GM12864 (cell line): ENCODE measurements around the gene NUP62.

Experiments
- DNase-seq: peaks from one replicate; pipeline ENCODE4 v3.0.0-alpha.2; 2011; ENCODE audit warnings: low read depth
- H3K4me3 ChIP-seq: 2 replicates; pipeline ENCODE4 v1.5.1; 2011; ENCODE audit warnings: mild to moderate bottlenecking, low read depth, low read length, control low read depth
- TF ChIP-seq, protein P1 (sequence below): IDR thresholded peaks from 2 replicates; pipeline ENCODE4 v1.5.1; 2011; ENCODE audit warnings: low read depth, mild to moderate bottlenecking, moderate library complexity, low read length, control low read depth, inconsistent platforms; ENCODE audit errors: missing control alignments

The NUP62 gene

DNA sequence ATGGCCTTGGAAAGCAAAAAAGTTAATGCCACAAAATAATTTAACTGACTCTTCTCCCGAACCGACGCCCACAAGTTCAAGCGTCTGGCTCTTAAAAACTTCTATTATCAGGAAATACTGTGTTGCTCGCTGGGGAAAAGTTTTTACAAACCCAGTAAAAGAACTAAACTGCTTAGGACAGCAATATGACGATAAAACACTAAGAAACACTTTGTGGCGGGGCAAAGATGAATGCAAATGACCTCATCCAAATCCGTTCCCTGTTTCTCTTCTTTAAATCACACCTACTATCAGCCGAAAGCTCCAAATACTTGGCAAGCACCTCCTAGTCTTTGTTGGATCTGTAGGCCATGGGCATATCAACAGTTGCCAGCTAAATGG lies 26.8 kb upstream of the NUP62 start:
- TF ChIP-seq, protein P1, sequence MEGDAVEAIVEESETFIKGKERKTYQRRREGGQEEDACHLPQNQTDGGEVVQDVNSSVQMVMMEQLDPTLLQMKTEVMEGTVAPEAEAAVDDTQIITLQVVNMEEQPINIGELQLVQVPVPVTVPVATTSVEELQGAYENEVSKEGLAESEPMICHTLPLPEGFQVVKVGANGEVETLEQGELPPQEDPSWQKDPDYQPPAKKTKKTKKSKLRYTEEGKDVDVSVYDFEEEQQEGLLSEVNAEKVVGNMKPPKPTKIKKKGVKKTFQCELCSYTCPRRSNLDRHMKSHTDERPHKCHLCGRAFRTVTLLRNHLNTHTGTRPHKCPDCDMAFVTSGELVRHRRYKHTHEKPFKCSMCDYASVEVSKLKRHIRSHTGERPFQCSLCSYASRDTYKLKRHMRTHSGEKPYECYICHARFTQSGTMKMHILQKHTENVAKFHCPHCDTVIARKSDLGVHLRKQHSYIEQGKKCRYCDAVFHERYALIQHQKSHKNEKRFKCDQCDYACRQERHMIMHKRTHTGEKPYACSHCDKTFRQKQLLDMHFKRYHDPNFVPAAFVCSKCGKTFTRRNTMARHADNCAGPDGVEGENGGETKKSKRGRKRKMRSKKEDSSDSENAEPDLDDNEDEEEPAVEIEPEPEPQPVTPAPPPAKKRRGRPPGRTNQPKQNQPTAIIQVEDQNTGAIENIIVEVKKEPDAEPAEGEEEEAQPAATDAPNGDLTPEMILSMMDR = no peak
- H3K4me3 ChIP-seq = no peak overlapping the region
- no peak for DNase-seq

DNA sequence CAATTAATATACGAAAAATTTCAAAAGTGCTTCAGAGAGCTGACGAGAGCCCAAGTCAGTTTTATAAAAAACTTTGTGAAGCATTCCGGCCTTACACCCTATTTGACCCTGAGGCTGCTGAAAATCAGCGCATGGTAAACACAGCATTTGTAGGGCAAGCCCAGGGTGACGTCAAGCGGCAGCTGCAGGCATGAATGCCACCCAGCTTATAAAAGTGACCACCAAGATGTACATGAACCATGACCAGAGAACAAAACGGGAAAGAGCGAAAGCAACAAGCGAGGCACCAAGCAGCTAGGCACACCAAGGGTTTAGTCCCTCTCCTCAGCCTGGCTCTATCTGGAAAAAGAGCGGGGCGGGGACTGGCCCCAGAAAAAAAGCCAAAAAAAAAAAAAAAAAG lies 25.6 kb upstream of the NUP62 start:
- TF ChIP-seq, protein P1 = no peak

DNA sequence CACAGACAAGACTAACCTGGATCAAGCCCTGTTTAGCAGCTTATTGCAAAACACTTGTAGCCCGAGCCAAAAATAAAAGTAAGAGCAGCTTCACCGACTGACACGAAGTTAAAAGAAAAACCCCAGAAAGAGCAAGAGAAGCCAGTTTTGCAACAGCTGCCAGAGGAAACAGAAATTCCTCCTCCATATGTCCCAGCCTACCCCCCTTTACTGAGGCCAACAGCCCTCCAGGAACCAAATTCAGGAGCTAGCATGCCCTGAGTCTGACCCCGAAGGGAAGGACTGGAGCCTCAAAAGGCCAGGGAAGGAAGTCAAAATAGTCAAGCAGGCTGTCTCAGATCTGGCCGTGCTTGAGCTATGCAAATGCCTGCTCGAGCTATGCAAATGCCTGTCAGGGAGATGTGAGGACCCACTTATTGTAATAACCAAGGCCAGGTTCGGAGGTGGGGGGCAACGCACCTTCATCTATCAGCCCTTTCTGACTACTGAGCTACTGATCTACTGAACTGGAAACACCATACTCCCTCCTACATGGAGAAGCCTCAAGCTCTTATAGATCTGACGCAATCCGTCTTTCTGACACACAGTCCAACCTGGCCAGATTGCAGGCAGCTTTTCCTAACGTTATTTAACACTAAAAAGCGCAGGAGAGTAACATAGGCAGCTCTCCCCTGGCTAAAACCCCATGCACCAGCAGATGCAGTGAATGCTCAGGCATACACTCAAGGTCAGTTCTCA lies 25.0 kb upstream of the NUP62 start:
- no peak for DNase-seq
- no peak overlapping the region for H3K4me3 ChIP-seq
- TF ChIP-seq, protein P1 = no peak

More for the DNA sequence above, 25.6 kb upstream of the NUP62 start:
- DNase-seq = no peak
- H3K4me3 ChIP-seq = no peak overlapping the region

DNA sequence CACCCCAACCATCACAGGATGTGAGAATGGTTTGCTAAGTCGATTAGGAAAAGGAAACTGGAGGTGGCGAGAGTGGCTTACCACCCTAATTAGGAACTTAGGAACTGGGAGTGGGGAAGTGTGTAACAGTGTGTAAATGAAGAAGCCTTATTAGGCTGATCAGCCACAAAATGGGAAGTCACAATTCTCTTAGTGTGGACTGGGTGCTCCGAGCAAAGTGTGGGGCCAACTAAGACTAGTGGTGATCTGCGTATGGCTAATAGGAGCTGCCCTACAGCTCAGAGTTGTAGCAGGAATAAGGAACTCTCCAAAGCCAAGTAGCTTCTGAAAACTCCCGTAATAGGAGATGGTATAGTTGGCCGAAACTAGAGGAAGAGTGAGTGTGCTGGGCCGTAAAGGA lies 24.1 kb upstream of the NUP62 start:
- TF ChIP-seq, protein P1 = no peak
- H3K4me3 ChIP-seq = no peak overlapping the region
- DNase-seq = no peak

DNA sequence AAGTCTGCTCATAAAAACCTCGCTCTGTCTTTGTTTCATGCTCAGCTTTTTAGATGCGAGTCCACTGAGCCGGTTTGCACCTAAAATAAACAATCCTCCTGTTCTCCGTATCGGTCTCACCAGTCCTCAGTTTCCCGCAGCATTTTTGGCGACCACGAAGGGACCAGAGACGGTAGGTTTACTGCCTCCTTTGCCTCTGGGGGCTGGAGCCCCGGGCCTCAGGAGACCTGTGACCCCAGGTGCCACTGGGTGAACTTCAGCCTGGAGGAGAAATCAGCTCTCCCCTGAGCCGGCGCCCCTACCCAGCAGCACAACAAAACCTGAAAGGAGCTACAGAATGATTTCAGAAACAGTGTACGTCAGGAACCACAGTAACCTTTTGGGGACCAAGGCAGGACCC lies 23.6 kb upstream of the NUP62 start:
- H3K4me3 ChIP-seq = no peak overlapping the region
- no peak for DNase-seq
- TF ChIP-seq, protein P1 = no peak

DNA sequence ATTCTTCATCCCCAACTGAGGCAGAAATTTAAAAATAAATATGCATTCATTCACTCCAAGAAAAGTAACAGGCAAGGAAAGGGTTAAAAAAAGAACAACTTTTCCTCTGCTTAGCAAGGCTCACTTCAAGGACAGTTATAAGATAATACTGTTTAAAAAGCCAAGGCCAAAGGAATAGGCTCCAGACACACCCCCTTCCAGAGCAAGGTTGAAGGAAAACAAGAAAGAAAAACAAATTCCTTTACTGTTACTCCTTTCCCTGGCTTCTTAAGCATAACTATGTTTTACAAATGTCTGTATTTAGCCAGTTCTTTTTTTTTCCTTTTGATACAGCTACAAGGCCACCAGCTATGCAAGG lies 23.2 kb upstream of the NUP62 start:
- H3K4me3 ChIP-seq = no peak overlapping the region
- DNase-seq = no peak
- TF ChIP-seq, protein P1 = no peak

DNA sequence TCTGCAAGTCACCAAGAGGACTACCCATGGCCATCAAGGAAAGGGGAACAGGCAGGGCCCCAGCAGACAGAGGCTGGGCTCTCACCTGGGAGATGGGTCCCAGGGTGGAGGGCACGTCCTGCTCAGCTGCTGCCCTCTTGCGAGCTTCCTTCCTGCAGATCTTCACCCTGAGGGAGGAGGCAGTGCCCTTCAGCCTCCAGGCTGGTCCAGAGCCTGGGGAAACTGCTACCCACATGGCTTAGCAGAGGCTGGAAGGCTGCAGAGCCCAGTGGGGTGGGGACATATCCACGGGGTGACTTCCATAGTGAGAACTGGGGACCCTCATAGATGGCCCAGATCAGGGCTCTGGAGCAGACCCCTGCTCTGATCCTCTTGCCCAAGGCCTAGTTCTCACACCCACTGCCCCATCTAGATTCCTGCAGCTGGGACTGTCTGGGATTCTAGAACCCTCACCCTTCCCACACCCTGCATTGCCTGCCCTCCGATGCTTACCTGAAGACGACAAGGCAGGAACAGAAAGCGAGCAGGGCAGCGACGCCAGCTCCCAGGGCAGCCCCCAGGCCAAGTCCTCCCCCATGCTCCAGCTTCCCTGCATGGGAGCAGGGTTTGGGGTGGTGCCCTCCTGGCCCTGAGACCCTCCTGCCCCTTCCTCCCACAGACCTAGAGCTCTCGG lies 22.6 kb upstream of the NUP62 start:
- H3K4me3 ChIP-seq = no peak overlapping the region
- DNase-seq = no peak
- TF ChIP-seq, protein P1 = no peak
